NCI-H2107 treated with DMSO at 0.1 percent for 48 hours (cell line): Measurements from ENCODE around the gene NGF.
A peak's percentile ranks its signal among the peaks of the same experiment; 100 is the strongest.

Experiments used
- DNase-seq: peaks from one replicate; lab custom pipeline; 2025; ENCODE audit not compliant: unreplicated experiment; lab: John Stamatoyannopoulos, UW

The NGF gene

DNA sequence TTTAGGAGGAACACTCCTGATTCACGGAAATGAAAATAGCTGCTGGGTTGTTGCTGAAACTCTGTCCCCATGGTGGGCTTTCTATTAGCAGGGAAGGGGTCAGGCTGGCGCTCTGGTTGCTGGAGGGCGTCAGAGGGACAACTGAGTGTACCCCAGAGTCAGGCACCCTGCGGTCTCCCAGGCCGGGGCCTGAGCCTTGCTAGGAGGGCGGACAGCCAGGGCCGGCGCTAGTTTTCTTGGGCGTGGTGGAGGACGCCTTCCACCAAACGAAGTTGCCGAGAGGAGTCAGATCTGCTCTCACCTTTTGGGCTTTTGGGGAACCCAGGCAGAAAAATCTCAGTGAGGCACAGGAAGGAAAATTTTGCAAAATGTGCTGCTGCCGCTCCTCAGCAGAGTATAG, 54.8 kb downstream of the NGF start:
- no peak for DNase-seq

DNA sequence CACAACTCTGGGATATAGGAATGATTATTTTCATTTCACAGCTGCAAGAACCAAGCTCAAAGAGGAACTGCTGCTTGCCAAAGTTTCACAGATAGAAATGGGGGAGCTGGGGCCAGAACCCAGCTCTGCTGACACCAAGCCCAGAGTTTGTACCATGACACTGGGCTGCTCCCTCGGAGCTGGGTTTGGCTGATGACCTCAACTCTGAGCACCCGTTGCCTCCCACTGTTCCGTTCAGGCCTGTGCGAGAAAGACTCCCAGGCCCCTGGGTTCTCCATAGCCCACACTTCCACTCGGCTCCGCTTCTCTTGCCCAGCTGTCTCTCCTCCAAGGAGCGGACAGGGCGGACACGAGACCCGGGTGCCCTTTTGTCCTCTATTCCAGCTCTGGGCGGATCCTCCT, 55.2 kb downstream of the NGF start:
- no peak for DNase-seq

DNA sequence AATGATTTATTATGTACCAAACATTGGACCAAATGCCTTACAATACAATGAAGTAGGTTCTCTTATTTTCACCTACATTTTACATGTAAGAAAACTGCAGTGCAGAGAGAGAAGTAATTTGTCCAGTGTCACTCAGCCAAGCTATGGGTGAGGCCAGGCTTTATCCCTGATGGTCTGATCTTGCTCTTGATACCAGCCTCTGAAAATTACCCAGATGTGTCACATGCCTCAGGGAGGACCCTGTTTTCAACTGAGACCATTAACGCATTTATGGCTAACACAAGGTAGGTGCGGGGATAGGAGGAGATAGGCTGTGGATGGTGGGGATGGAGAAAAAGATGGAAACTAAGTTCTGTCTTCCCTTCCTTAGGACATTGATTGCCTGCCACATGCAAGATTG, 56.9 kb downstream of the NGF start:
- DNase-seq, result no peak

DNA sequence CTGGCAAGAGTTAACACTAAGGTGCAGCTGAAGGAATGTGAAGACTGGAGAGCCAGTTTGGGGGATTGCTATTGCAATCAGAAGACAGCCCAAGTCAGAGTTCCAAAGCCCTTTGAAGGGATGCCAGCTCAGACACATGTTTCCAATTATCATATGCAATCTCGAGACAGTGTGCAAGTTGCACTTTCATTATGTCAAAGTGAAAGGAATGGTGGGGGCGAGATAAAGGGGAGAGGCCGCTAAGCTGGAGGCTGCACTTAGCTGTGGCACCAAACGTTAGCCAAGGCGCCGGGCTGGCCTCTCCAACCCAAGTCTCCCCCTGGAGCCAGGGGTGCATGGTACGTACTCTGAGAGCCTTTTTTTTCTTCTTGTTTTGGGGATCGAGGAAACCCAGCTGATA, 58.0 kb downstream of the NGF start:
- no peak for DNase-seq

DNA sequence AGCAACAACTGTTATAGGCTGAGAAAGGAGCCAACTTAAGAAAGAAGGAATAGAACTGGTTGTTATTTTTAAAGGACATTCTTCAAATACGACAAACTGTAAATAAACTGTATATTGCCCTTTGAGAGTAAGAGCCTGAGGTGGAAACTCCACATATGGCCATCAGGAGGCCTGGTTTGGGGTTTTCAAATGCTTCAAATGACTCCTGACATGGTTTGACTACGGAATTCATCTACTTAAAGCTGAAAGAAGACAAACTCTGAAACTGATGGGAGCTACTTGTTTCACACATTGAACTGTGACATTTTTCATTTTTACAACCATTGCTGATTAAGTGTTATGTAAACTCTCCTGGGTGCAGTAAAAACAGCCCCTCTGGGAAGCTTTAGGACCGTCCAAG, 59.8 kb downstream of the NGF start:
- DNase-seq, result no peak

DNA sequence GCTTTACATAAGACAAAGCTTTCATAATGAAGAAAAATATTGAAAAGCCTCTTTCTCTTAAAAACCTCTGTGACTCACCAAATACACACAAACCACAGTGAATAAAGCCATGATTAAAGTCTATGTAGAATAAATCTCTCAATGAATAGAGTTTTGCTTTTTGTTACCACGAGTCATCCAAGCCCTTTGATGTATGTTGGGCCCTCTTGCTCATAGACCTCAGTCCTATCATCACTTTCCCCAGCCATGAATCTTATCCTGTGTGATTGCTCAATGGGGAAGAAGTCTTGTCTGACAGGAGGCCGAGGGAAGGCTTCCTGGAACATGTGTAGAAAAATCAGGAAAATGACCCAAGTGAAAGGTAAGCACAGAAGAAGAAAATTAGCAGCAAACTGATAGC, 60.8 kb downstream of the NGF start:
- DNase-seq, result no peak

DNA sequence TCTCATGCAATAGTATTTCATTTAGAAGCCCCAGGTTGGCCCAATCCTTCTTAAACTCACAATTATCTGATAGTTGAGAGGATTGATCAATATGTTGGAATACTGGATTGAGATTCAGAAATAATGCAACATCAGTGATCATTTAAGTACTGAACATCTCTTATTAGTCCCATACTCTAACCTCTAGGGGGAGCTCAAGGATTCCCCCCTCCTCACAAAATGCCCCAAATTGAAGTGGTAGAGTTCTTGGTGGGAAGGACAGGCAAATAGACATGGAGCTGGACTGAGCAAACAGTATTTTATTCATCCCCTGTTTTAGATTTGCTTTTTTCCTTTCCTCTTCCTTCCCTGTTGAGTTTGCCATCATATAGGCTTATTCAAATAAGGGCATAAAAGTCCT, 62.8 kb downstream of the NGF start:
- DNase-seq, result peak; percentile 55

DNA sequence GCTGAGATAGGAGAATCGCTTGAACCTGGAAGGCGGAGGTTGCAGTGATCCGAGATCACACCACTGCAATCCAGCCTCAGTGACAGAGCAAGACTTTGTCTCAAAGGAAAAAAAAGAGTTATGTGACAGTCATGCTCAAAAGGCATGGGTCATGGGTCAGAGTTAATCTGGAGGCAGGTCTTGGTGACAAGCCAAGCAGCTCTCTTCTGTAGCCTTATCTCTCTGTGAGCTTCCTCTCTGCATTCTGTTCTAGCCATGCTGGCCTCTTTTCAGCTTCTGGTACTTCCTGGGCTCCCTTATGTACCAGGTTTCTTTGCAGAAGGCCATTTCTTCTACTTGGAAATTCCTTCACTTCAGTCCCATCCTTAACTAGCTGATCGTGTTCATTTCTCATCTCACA, 63.6 kb downstream of the NGF start:
- no peak for DNase-seq

DNA sequence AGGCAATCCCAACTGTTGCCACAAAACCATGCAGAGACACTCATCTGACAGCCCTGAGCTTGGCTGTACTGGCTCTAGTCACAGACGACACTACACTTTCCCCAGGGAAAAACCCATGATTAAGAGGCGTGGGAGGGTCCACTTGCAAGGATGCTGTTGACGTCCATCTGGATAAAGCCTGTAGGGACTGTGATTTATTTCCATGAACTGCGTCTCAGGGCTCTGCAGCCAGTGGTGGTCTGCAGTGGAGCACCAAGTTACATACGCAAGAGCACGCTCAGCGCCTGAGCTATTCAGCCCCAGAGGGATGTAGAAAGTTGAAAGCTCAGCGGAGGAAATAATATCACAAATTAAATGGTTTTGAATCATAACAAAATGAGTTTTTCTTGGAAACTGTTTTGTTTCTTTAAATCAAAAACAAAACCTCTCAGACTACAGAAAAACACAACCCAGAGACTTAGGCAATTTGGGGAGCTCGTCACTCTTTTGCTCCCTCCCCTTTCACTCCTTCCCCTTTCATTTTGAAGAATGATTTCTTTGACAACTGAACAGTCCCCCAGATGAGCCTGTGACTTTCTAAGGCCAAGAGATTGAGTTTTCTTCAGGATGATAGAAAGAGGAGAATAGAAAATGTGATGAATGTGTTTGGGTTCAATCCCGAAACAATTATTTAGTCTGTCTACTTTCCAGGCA, 71.2 kb downstream of the NGF start:
- no peak for DNase-seq

DNA sequence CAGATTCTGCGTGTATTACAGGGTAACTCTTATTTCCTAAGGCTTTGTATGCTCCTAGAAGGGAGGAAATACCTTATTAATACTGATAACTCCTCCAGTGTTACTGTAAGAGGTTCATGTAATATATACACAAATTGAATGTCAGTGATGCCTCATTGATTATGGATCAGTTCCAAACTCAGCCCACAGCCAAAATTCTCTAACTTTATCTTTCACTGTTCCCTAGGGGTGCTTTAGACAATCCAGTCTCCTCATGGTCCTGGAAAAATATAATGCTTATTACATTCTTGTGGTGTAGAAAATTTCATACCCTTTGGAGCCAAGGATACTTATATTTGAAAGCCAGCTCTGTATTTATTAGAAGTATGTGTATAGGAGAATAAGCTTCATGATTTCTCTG, 73.0 kb downstream of the NGF start:
- DNase-seq, result no peak

DNA sequence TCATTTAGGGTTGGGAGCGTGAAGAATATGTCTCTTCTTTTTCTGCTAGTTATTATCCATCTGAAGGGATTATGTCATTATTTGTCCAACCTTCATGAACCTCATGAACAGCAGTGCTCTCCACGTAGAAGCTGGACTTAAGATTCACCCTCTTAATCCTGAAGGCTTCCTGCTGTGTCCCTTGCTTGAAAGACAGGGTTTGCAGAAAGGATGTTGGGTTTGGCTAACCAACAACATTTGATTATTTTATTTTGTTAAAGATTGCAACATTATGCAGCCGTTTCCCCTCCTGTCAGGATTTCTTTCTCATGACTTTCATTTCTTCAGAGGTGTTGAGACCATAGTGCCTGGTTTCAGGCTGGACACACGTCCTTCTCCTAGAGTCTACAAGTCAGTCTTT, 75.2 kb downstream of the NGF start:
- DNase-seq, result no peak

DNA sequence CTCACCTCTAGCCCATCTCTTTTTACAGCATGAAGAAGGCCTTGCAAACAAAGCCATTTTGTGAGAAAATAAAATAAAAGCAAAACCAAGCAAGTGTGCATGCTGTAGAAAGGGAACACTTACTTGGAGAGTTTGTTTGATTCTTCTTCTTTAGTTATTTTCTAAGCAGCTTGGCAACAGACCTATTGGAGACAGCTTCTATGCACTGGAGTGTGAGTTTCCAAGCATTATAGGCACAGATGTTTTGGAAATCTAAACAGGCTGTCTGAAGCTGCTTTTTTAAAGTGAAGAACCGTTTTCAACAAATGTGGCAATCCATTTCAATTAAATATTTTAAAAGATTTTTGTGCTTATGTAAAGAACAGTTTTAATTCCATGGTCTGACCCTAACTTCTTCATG, 76.6 kb downstream of the NGF start:
- no peak for DNase-seq

DNA sequence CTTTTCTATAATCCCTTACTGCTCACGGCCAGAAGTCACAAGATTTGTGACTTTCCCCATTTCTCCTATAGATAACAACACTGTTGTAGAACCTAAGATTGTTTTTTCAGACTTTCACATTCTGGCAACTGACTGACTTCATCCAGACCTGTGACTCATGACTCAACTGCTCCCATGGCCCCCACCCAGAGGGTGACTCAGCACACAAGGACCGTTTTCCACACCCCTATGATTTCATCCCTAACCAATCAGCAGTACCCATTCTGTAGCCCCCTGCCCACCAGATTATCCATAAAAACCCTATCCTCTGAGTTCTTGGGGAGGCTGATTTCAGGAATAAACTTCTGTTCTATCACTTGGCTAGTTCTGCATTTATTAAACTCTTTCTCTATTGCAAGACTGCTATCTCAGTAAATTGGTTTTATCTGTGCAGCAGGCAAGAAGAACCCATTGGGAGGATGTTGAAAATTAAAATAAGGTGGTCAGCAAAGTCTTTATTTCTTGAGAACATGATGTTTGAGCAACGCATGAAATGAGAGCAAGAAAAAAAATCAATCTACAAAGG, 79.7 kb downstream of the NGF start:
- DNase-seq, result no peak

DNA sequence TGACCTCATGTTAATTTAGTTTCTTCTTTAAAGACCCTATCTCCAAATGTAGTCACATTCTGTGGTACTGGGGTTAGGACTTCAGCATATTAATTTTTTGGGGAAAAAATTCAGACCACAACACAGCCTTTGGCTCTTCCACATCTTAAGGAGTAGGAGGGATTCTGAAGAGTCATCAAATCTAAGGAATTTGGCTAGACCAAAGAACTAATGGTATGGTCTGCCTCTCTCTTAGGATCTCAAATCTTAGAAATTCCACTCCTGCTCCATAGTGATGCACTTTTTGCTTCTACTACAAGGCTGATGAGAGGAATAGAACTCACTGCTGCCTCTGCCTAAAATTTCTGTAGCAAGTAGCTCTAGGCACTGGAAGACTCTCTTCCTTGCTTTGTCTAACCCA, 80.5 kb downstream of the NGF start:
- no peak for DNase-seq

DNA sequence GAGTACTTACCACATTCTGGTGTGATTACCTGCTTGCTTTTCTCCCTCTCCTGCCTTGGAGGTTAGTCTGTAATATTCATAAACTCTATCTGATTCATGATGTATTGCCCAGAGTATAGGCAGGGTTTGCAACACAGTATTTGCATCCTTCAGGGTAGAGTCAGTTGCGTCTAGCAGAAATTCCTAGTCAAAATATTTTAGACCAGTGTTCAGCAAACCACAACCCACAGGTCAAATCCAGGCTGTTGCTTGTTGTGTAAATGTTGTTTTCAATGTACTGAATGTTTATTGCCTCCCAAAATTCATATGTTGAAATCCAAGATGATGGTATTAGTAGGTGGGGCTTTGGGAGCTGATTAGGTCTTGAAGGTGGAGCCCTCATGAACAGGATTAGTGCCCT, 82.9 kb downstream of the NGF start:
- DNase-seq, result no peak

DNA sequence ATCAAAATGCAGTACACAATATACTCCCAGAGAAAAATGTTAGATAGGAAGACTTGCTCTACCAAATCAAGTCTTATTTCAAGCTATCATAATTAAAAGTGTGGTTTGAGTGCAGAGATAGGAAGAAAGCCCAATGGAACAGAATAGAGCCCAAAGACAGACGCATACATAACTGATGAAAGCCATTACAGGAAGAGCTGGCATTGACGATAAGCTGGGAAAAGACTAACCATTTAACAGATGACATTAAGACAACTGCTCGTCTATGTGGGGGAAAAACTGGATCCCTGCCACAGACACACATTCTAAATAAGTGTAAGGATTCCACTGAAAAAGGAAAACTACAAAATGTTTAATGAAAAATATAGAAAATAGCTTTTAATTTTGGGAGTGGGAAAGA, 85.5 kb downstream of the NGF start:
- no peak for DNase-seq

DNA sequence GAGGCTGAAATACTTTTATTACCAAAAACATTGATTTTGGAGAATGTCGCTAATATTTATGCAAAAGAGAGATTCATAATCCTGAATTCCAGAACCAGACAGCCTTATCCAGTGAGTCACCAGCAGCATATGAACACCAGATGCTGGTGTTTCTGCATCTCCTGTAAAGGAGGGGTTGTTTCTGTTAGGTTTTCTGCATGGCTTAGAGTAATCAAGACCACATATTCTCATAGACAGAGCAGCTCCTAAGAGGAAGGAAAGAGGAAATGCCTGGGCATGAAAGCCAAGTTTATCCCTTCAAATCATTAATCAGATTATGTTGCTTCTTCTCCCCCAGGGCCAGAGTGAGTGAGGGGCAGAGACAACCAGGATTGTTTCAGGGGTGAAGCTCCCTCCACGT, 86.2 kb downstream of the NGF start:
- no peak for DNase-seq

DNA sequence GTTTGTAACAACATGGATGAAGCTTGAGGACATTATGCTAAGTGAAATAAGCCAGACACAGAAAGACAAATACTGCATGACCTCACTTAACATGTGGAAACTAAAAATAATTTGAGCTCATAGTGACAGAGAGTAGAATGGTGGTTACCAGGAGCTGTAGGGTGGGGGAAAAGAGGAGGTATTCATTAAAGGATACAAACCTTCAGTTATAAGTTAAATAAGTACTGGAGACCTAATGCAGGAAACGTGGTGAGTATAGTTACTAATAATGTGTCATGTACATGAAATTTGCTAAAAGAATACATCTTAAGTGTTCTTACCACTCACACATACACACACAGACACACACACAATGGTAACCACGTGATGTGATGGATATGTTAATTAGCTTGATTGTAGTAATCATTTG, 86.7 kb downstream of the NGF start:
- no peak for DNase-seq

DNA sequence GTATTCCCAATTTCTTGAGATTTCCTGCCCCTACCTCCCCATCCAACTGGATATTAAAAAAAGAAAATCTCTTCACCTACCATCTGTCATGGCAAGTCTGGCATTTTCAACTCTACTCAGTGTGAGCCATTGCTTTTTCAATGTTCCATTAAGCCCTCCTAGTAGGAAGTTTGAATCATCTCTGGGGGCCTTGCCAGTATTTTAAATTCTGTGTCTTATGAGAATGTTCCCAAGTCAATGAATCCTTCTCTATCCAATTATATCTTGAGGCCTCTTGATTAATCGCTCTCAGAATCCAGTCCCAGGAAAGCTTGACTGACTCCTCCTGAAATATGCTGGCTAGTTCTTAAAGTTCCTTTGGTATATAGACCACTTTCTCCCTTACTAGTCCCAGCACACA, 91.5 kb downstream of the NGF start:
- no peak for DNase-seq

DNA sequence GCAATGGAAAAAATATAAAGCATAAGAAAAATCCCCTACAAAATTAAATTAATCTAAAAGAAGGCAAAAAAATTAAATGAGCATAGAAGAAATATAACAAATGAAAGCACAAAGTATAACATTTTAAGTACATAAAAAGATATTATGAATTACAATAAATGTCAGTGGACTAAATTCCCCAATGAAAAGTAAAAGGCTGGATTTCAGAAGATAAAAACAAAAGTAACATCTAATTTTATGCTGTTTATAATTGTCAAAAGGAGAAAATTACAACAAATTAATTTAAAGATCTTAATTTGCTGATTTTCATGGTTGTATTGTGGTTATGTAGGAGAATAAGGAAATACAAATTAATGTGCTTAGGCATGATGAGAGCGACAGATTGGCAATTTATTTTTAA, 92.8 kb downstream of the NGF start:
- no peak for DNase-seq

DNA sequence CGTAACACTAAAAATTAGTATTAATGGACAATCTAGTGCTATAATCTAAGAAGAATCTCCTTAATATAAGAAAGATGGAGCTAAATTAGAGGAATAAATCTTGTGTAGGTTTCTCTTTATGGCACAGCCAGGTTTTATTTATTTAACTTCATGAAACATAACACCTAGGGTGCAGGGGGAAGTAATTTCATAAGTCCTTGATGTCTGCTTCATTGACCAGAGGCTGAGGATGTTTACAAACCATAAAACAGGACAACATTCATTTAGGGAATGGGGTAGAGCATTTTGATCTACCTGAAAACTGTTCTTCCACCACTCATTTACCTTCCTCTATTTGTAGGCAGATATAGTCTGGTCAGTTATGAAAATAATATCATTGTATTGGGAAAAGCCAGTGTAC, 95.5 kb downstream of the NGF start:
- peak; percentile 32 for DNase-seq

DNA sequence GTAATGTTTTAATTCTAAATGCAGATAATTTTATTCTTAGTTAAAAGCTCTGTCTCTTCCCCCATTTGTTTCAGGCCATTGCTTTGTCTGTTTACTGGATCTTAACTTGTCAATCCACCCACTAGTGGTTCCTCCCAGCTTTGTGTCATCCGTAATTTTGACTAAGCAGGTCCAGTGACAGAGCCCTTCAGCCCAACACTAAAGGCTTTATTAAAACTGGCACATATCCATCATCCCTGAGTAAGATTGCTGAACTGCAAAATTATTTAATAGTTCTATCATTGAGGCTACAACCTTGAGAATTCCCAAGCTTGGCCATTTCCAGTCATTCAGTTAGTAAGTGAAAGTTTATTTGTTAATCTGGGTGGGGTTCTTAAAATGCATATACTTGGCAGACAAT, 96.7 kb downstream of the NGF start:
- DNase-seq, result no peak

DNA sequence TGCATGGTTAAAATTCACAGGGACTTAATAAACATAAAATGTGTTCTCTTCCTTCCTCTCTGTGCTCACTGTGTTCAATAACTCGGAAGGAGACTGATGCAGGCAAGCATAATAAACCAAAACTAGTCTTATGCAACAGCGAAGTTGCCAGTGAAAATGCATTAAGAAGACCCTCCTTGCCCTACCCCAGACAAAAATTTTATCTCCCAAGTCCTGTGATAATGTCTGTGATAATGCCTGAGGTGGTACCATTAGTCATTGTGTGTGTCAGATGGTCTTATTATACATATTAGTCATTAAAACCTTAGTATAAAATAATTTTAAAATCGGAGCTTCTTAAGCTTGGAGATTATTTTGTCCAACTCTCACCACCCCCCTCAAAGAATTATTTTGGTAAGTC, 97.8 kb downstream of the NGF start:
- DNase-seq, result no peak
